DOHH2 (cell line): ENCODE data around the gene ATE1.

ENCODE experiments used
- H3F3A ChIP-seq: fragments of 200-600 bp; sonication (generic), shearing (Covaris generic); 2 replicates; pipeline ENCODE4 v1.6.0; 2016; ENCODE audit warnings: antibody characterized with exemption, mild to moderate bottlenecking; ENCODE audit not compliant: control insufficient read depth, insufficient read depth
- H3K27ac ChIP-seq: fragments of 200-600 bp; sonication (generic); 2 replicates; pipeline ENCODE4 v1.5.1; 2014; ENCODE audit warnings: low read depth, mild to moderate bottlenecking, low read length, moderate library complexity
- H3K27me3 ChIP-seq: fragments of 200-600 bp; sonication (generic); 2 replicates; pipeline ENCODE4 v1.6.1; 2014; ENCODE audit warnings: mild to moderate bottlenecking, low read length, mixed read lengths; ENCODE audit not compliant: control insufficient read depth
- H3K36me3 ChIP-seq: fragments of 200-600 bp; sonication (generic); 2 replicates; pipeline ENCODE4 v1.6.1; 2014; ENCODE audit warnings: mild to moderate bottlenecking, low read length, moderate library complexity, mixed read lengths; ENCODE audit not compliant: control insufficient read depth
- H3K4me1 ChIP-seq: fragments of 200-600 bp; sonication (generic); 2 replicates; pipeline ENCODE4 v1.6.1; 2014; ENCODE audit warnings: mild to moderate bottlenecking, low read length, mixed read lengths; ENCODE audit not compliant: control insufficient read depth
- H3K4me2 ChIP-seq: fragments of 200-600 bp; sonication (generic); 2 replicates; pipeline ENCODE4 v1.6.0; 2014; ENCODE audit warnings: mild to moderate bottlenecking, low read length, moderate library complexity
- H3K4me3 ChIP-seq: fragments of 200-600 bp; sonication (generic); 2 replicates; pipeline ENCODE4 v1.5.1; 2014; ENCODE audit warnings: mild to moderate bottlenecking, low read length, mixed read lengths
- H3K79me2 ChIP-seq: fragments of 200-600 bp; sonication (generic); 2 replicates; pipeline ENCODE4 v1.6.1; 2014; ENCODE audit warnings: mild to moderate bottlenecking, low read length, mixed read lengths; ENCODE audit not compliant: control insufficient read depth
- H3K9me2 ChIP-seq: fragments of 200-600 bp; sonication (generic); replicated peaks from 2 replicates; pipeline ENCODE4 v1.6.1; 2014; ENCODE audit warnings: mild to moderate bottlenecking, low read length, mixed read lengths; ENCODE audit not compliant: control insufficient read depth
- H3K9me3 ChIP-seq: fragments of 200-600 bp; sonication (generic); 2 replicates; pipeline ENCODE4 v1.6.1; 2014; ENCODE audit warnings: antibody characterized with exemption, low read length, mixed read lengths; ENCODE audit not compliant: control insufficient read depth, insufficient read depth
- H4K20me1 ChIP-seq: fragments of 200-600 bp; sonication (generic); 2 replicates; pipeline ENCODE4 v1.6.0; 2014; ENCODE audit warnings: low read depth, mild to moderate bottlenecking, antibody characterized with exemption, low read length, moderate library complexity; ENCODE audit not compliant: control insufficient read depth, insufficient read depth
- CTCF ChIP-seq: fragments of 200-600 bp; sonication (generic); IDR thresholded peaks from one replicate; pipeline ENCODE4 v1.5.1; 2014; ENCODE audit warnings: antibody characterized with exemption, mild to moderate bottlenecking, low read depth, low read length; ENCODE audit not compliant: poor library complexity, severe bottlenecking
- EZH2phosphoT487 ChIP-seq: fragments of 200-600 bp; sonication (generic); IDR thresholded peaks from 2 replicates; pipeline ENCODE4 v1.6.1; 2017; ENCODE audit warnings: borderline replicate concordance, mild to moderate bottlenecking, antibody characterized with exemption, low read length, moderate library complexity, mixed read lengths

Gene ATE1

GRCh38 chr10:121833387-121833786 is 94.4 kb downstream of the ATE1 start:
- no peaks in the 10 kb centered on the region for H3K9me3 ChIP-seq
- no peaks in the 10 kb centered on the region for H3F3A ChIP-seq
- H4K20me1 ChIP-seq, result no peaks in the 10 kb centered on the region
- no peak overlapping the region for H3K4me3 ChIP-seq
- H3K36me3 ChIP-seq, result peaks cover 18% of the 10 kb centered on the region
- no peaks in the 10 kb centered on the region for H3K79me2 ChIP-seq
- no peaks in the 10 kb centered on the region for H3K4me1 ChIP-seq
- no peak overlapping the region for H3K27ac ChIP-seq
- H3K27me3 ChIP-seq, result no peaks in the 10 kb centered on the region
- no peak for TF ChIP-seq EZH2phosphoT487
- no peak for TF ChIP-seq CTCF
- no peaks in the 10 kb centered on the region for H3K9me2 ChIP-seq
- no peak overlapping the region for H3K4me2 ChIP-seq

- Histone ChIP-seq H3K36me3 (peaks cover 22% of the 10 kb centered on the region), H3K79me2 (no peaks in the 10 kb centered on the region)
Measured at GRCh38 chr10:121832647-121833046, 95.2 kb downstream of the ATE1 start.

DNA sequence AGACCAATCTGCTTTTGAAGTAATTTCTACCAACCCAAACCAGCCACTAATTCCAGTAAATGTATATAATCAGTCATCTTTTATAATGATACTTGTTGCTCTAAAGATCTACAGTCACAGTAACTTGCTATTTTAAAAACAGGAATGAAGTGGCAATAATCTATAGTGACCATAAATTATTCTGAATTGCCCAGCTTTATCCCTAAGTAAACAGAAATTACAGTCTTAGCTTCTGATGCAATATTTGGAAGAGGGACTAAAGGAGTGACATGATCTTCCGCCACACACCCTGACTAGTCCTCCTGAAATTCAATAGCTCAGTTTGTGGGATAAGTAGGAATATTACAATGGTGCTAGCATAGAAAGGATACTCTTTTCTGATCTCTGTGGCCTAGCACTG is 96.1 kb downstream of the ATE1 start:
- H3K9me2 ChIP-seq, result no peaks in the 10 kb centered on the region
- no peaks in the 10 kb centered on the region for H3K27me3 ChIP-seq
- H3K9me3 ChIP-seq, result no peaks in the 10 kb centered on the region
- H3K4me3 ChIP-seq, result no peak overlapping the region
- no peaks in the 10 kb centered on the region for H3K4me1 ChIP-seq
- no peaks in the 10 kb centered on the region for H3K79me2 ChIP-seq
- TF ChIP-seq CTCF, result no peak
- no peak for TF ChIP-seq EZH2phosphoT487
- peaks cover 22% of the 10 kb centered on the region for H3K36me3 ChIP-seq
- H3K27ac ChIP-seq, result no peak overlapping the region
- H3F3A ChIP-seq, result no peaks in the 10 kb centered on the region
- H4K20me1 ChIP-seq, result no peaks in the 10 kb centered on the region
- no peak overlapping the region for H3K4me2 ChIP-seq

More at GRCh38 chr10:121832647-121833046, 95.2 kb downstream of the ATE1 start:
- no peak overlapping the region for H3K4me2 ChIP-seq
- no peaks in the 10 kb centered on the region for H3K27me3 ChIP-seq
- no peaks in the 10 kb centered on the region for H3K9me2 ChIP-seq
- H3F3A ChIP-seq, result no peaks in the 10 kb centered on the region
- H3K4me1 ChIP-seq, result no peaks in the 10 kb centered on the region
- no peaks in the 10 kb centered on the region for H4K20me1 ChIP-seq
- no peak for TF ChIP-seq EZH2phosphoT487
- TF ChIP-seq CTCF, result no peak
- H3K4me3 ChIP-seq, result no peak overlapping the region
- H3K27ac ChIP-seq, result no peak overlapping the region
- no peaks in the 10 kb centered on the region for H3K9me3 ChIP-seq

GRCh38 chr10:121831237-121831636 is 96.6 kb downstream of the ATE1 start:
- TF ChIP-seq CTCF (no peak), EZH2phosphoT487 (no peak)
- no peaks in the 10 kb centered on the region for H3F3A ChIP-seq
- H3K79me2 ChIP-seq, result no peaks in the 10 kb centered on the region
- H3K27ac ChIP-seq, result no peak overlapping the region
- no peak overlapping the region for H3K4me3 ChIP-seq
- H3K4me2 ChIP-seq, result no peak overlapping the region
- no peaks in the 10 kb centered on the region for H3K9me2 ChIP-seq
- H3K4me1 ChIP-seq, result no peaks in the 10 kb centered on the region
- H3K9me3 ChIP-seq, result no peaks in the 10 kb centered on the region
- H4K20me1 ChIP-seq, result no peaks in the 10 kb centered on the region
- peaks cover 22% of the 10 kb centered on the region for H3K36me3 ChIP-seq
- no peaks in the 10 kb centered on the region for H3K27me3 ChIP-seq
